GM12872 (cell line): ENCODE measurements around the gene TBXAS1.

ENCODE experiments used
- CTCF ChIP-seq: IDR thresholded peaks from 3 replicates; pipeline ENCODE4 v1.5.1; 2011; ENCODE audit warnings: low read depth, mild to moderate bottlenecking, low read length, moderate library complexity; ENCODE audit not compliant: insufficient read depth

Gene TBXAS1

GRCh38 chr7:139913845-139914135, 84.7 kb downstream of the TBXAS1 start:
- no peak for TF ChIP-seq CTCF

DNA sequence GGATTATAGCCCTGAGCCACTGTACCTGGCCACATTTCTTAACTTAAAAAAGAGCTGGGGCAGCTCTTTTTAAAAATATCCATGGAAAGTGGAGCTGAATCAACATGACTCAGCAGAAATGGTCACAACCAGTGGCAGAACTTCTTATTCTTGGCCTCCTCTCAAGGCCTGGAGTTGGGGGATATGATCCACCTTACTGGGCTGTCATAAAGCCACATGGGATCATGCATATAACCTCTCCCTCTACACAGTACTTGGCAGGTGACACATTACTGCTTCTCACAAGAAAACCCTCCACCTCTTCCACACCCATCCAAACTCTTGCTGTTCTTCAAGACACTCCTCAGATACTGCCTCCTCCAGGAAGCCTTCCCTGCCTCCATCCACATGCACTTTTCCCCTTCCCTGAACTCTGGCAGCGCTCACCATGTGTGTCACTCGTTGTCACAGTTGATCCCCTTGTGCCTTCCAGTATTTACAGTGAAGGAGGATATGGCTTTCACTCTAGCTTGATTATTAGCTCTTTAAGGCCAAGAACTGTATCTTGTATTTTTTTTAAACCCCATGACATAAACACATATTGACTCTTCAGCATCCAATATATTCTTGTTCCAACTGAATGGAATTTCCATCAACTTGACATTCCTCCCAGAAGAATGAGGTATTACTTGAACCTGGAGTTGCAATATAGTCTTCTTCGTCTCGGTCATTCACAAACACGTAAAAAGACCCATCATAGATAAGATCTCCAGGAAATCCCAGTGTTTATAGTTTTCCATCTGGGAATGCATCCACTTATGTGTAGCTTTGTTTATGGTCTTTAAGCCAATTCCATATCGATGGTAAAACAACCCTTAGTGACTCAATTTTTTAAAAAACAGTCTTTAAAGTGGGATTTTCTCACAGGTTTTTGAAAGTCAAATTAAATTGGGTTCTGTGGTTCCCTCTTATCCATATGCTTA, 85.5 kb downstream of the TBXAS1 start:
- no peak for TF ChIP-seq CTCF

GRCh38 chr7:139915268-139915863, 86.3 kb downstream of the TBXAS1 start:
- no peak for TF ChIP-seq CTCF

GRCh38 chr7:139915864-139916716, 87.0 kb downstream of the TBXAS1 start:
- TF ChIP-seq CTCF, result no peak

DNA sequence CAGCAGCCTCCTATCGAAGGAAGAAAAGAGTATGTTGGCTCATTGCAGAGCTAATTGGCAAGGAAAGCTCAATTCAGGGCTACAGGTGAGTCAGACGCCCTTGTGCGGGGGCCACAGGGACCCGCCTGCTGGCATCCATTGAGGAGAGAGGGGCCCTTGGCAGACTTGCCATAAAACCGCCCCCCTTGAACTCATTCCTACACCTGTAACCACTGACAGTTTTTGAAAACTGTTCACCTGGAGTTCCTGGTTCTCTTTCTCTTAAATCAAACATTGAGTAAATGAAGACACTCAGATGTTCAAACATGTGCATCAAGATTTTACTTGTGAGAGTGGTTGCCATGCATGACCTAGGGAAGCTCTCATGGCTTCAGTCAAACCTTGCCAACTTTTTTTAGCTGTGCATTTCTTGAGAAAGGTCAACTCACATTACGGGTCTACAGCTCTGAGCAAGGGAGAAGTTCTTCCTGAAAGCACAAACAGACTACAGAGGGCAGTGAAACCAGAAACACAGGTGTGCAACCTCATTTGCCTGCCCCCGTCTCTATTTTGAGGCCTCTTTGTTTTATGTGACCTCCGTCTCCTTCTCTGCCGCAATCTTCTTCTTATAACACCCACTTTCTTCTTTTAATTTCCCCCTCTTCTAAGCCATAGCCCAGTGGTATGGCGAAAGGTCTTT, 87.8 kb downstream of the TBXAS1 start:
- TF ChIP-seq CTCF, result no peak

GRCh38 chr7:139917851-139918250, 88.8 kb downstream of the TBXAS1 start:
- TF ChIP-seq CTCF, result no peak

- no peak for TF ChIP-seq CTCF
These were observed 89.4 kb downstream of the TBXAS1 start for GRCh38 chr7:139918480-139918879.
